K562 (cell line): ENCODE measurements around the gene HAP1.

Experiments used
- ELF1 ChIP-seq: fragments of 200-800 bp; sonication (Bioruptor generic); IDR thresholded peaks from 2 replicates; pipeline ENCODE4 v1.6.1; 2016; ENCODE audit warnings: missing genetic modification characterization, missing compliant biosample characterization
- EP300 ChIP-seq: IDR thresholded peaks from 2 replicates; pipeline ENCODE4 v1.6.1; 2012; ENCODE audit warnings: low read length, improper control_type of control experiment
- GATA2 ChIP-seq: sonication (generic); formaldehyde crosslinking; IDR thresholded peaks from 2 replicates; pipeline ENCODE4 v1.4.0; 2020; ENCODE audit warnings: mild to moderate bottlenecking, missing genetic modification reagents
- HDAC3 ChIP-seq: fragments of 450-650 bp; IDR thresholded peaks from 2 replicates; pipeline ENCODE4 v1.6.1; 2018; ENCODE audit warnings: borderline replicate concordance, mild to moderate bottlenecking, moderate library complexity; ENCODE audit not compliant: partially characterized antibody
- NKRF ChIP-seq: fragments of 450-650 bp; IDR thresholded peaks from 2 replicates; pipeline ENCODE4 v1.6.1; 2016; ENCODE audit warnings: borderline replicate concordance
- RFX1 ChIP-seq: fragments of 450-650 bp; IDR thresholded peaks from 2 replicates; pipeline ENCODE4 v1.6.1; 2016; ENCODE audit warnings: mild to moderate bottlenecking, moderate library complexity
- SMARCE1 ChIP-seq: fragments of 450-650 bp; IDR thresholded peaks from 2 replicates; pipeline ENCODE4 v1.7.1; 2016; ENCODE audit warnings: mild to moderate bottlenecking
- ZNF121 ChIP-seq: sonication (generic); formaldehyde crosslinking; conservative IDR thresholded peaks from 2 replicates; pipeline ENCODE4 v1.8.0; 2022; ENCODE audit warnings: missing genetic modification reagents
- ZNF592 ChIP-seq: fragments of 450-650 bp; IDR thresholded peaks from 2 replicates; pipeline ENCODE4 v1.6.1; 2017; ENCODE audit warnings: antibody characterized with exemption, mild to moderate bottlenecking

GRCh38 chr17:41781404-41782110 is 47.1 kb upstream of the HAP1 start:
- TF ChIP-seq SMARCE1 = no peak
- TF ChIP-seq ZNF592 = no peak
- TF ChIP-seq RFX1 = no peak
- TF ChIP-seq HDAC3 = no peak
- no peak for TF ChIP-seq ELF1 (tag)
- no peak for TF ChIP-seq ZNF121 (CRISPR knock-in tag)
- no peak for TF ChIP-seq NKRF
- no peak for TF ChIP-seq GATA2 (CRISPR knock-in tag)
- TF ChIP-seq EP300 = no peak
